Panc1 (cell line): ENCODE measurements around the gene HOXA4. TPM values are rescaled to one million over a fixed set of nuclear protein-coding genes. Genes with fewer than 3 reads are reported as not detected.

Experiments
- ATAC-seq: fragments of 200-7000 bp; cut with Tn5 transposase; 2 replicates; pipeline ENCODE4 v1.9.1; 2020; ENCODE audit warnings: mild to moderate bottlenecking, moderate library complexity
- BruUV-seq: library from RNA; stranded (reverse); fragments of 400-500 nt; replicated peaks from 2 replicates; lab custom pipeline; 2021; lab: Mats Ljungman, UMichigan
- CTCF ChIA-PET: fragments of 300-600 bp; sonication (Branson Sonifier 250); formaldehyde crosslinking; loops from one replicate; lab custom pipeline; 2022; ENCODE audit warnings: antibody characterized with exemption; lab: Charles Lee
- POLR2A ChIA-PET: fragments of 300-600 bp; sonication (Branson Sonifier 250); formaldehyde crosslinking; loops from one replicate; lab custom pipeline; 2022; ENCODE audit warnings: antibody characterized with exemption; lab: Charles Lee
- DNase-seq: peaks from one replicate; pipeline ENCODE4 v3.0.0-alpha.2; 2010; ENCODE audit warnings: low read depth, low spot score
- H3K27ac ChIP-seq: 2 replicates; pipeline ENCODE4 v1.5.1; 2011; ENCODE audit warnings: mild to moderate bottlenecking, low read length, inconsistent platforms
- H3K27me3 ChIP-seq: fragments of 200-500 bp; sonication (Bioruptor generic); 2 replicates; pipeline ENCODE4 v1.6.0; 2014; ENCODE audit warnings: low read length, inconsistent platforms; ENCODE audit not compliant: control insufficient read depth, insufficient read depth
- H3K36me3 ChIP-seq: fragments of 200-500 bp; sonication (Bioruptor generic); 2 replicates; pipeline ENCODE4 v1.5.1; 2014; ENCODE audit warnings: inconsistent platforms, mild to moderate bottlenecking, low read length, moderate library complexity; ENCODE audit not compliant: control insufficient read depth, insufficient read depth
- H3K4me1 ChIP-seq: 2 replicates; pipeline ENCODE4 v1.5.1; 2011; ENCODE audit warnings: inconsistent platforms, mild to moderate bottlenecking, low read length, moderate library complexity; ENCODE audit not compliant: control insufficient read depth, insufficient read depth
- H3K4me3 ChIP-seq, 2 experiments: 2 replicates each; pipeline ENCODE4 v1.5.1; 2011 to 2012; ENCODE audit warnings: low read depth in 2 of 2, low read length in 2 of 2, mild to moderate bottlenecking in 2 of 2, inconsistent platforms in 1 of 2, moderate library complexity in 1 of 2
- H3K9me3 ChIP-seq: fragments of 200-500 bp; sonication (Bioruptor generic); 2 replicates; pipeline ENCODE4 v1.5.1; 2014; ENCODE audit warnings: low read depth, mild to moderate bottlenecking, inconsistent platforms, low read length, moderate library complexity; ENCODE audit not compliant: control insufficient read depth, insufficient read depth
- POLR2AphosphoS5 ChIP-seq: IDR thresholded peaks from 2 replicates; pipeline ENCODE4 v1.6.1; 2012; ENCODE audit warnings: mild to moderate bottlenecking, low read depth, low read length, moderate library complexity
- SIN3A ChIP-seq: IDR thresholded peaks from 2 replicates; pipeline ENCODE4 v1.6.1; 2012; ENCODE audit warnings: low read depth, mild to moderate bottlenecking, low read length, moderate library complexity, borderline replicate concordance; ENCODE audit not compliant: insufficient read depth
- TCF7L2 ChIP-seq: IDR thresholded peaks from 2 replicates; pipeline ENCODE4 v1.6.1; 2011; ENCODE audit warnings: mild to moderate bottlenecking, low read depth, low read length, inconsistent platforms
- in situ Hi-C: cut with HindIII; loops from 2 replicates; pipeline ENCODE4 v1.10.0; 2016; ENCODE audit warnings: low sequenced_read_pairs, low pct_unique_long_range_greater_than_20kb
- intact Hi-C: fragments of 100-400 bp; cut with micrococcal nuclease; formaldehyde crosslinking; loops from one replicate; pipeline ENCODE4 v1.10.0; 2022; ENCODE audit not compliant: unreplicated experiment
- total RNA-seq: library from RNA; stranded (reverse); gene quantifications from one replicate; pipeline ENCODE4 v1.2.1, GENCODE V29; 2021; ENCODE audit not compliant: unreplicated experiment
- TF ChIP-seq, protein P1 (sequence below), 2 experiments: IDR thresholded peaks; 2 replicates each; pipeline ENCODE4 v1.6.1; 2011 to 2012; ENCODE audit warnings: low read depth in 2 of 2, control low read depth in 1 of 2, low read length in 1 of 2, mild to moderate bottlenecking in 1 of 2, moderate library complexity in 1 of 2; ENCODE audit not compliant: insufficient read depth in 1 of 2
- TF ChIP-seq, protein P2 (sequence below): fragments of 450-650 bp; IDR thresholded peaks from 2 replicates; pipeline ENCODE4 v1.5.1; 2017; ENCODE audit warnings: mild to moderate bottlenecking

HOXA4 gene
- total RNA-seq, 1 experiment from 2014 or later, result 0.39 TPM

GRCh38 chr7:27118580-27118979, 12.0 kb downstream of the HOXA4 start:
- DNase-seq (no peak), ATAC-seq (no peak)
- Histone ChIP-seq H3K9me3 (no peaks in the 10 kb centered on the region), H3K4me1 (peaks cover 63% of the 10 kb centered on the region), H3K4me3 (peak overlapping the region; percentile 60 to 92; a peak in 3 of 4 replicates), H3K27ac (peak overlapping the region; percentile 99), H3K36me3 (no peaks in the 10 kb centered on the region), H3K27me3 (no peaks in the 10 kb centered on the region)
- POLR2A ChIA-PET, result interaction anchor here (1.1 kb wide), 2 partner anchors 20 to 262 kb away, joined by 3 to 4 read pairs; no protein-coding TSS in a partner anchor
- no TSS peak for BruUV-seq
- CTCF ChIA-PET, result no interaction called here
- in situ Hi-C loops, result no loop called here
- TF ChIP-seq, protein P1, sequence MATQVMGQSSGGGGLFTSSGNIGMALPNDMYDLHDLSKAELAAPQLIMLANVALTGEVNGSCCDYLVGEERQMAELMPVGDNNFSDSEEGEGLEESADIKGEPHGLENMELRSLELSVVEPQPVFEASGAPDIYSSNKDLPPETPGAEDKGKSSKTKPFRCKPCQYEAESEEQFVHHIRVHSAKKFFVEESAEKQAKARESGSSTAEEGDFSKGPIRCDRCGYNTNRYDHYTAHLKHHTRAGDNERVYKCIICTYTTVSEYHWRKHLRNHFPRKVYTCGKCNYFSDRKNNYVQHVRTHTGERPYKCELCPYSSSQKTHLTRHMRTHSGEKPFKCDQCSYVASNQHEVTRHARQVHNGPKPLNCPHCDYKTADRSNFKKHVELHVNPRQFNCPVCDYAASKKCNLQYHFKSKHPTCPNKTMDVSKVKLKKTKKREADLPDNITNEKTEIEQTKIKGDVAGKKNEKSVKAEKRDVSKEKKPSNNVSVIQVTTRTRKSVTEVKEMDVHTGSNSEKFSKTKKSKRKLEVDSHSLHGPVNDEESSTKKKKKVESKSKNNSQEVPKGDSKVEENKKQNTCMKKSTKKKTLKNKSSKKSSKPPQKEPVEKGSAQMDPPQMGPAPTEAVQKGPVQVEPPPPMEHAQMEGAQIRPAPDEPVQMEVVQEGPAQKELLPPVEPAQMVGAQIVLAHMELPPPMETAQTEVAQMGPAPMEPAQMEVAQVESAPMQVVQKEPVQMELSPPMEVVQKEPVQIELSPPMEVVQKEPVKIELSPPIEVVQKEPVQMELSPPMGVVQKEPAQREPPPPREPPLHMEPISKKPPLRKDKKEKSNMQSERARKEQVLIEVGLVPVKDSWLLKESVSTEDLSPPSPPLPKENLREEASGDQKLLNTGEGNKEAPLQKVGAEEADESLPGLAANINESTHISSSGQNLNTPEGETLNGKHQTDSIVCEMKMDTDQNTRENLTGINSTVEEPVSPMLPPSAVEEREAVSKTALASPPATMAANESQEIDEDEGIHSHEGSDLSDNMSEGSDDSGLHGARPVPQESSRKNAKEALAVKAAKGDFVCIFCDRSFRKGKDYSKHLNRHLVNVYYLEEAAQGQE (IDR thresholded peaks at IDR 0.05; ENCODE audit: insufficient read depth in 1 of 2, low read depth in 2 of 2, low read length in 1 of 2), result 0 out of 4 replicates have a peak, but pooled peaks of 1 of the 2 experiments have one; percentile 13
- TF ChIP-seq, protein P2, sequence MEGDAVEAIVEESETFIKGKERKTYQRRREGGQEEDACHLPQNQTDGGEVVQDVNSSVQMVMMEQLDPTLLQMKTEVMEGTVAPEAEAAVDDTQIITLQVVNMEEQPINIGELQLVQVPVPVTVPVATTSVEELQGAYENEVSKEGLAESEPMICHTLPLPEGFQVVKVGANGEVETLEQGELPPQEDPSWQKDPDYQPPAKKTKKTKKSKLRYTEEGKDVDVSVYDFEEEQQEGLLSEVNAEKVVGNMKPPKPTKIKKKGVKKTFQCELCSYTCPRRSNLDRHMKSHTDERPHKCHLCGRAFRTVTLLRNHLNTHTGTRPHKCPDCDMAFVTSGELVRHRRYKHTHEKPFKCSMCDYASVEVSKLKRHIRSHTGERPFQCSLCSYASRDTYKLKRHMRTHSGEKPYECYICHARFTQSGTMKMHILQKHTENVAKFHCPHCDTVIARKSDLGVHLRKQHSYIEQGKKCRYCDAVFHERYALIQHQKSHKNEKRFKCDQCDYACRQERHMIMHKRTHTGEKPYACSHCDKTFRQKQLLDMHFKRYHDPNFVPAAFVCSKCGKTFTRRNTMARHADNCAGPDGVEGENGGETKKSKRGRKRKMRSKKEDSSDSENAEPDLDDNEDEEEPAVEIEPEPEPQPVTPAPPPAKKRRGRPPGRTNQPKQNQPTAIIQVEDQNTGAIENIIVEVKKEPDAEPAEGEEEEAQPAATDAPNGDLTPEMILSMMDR, result no peak
- TF ChIP-seq POLR2AphosphoS5, result no peak
- no peak for TF ChIP-seq TCF7L2
- no peak for TF ChIP-seq SIN3A
- intact Hi-C loops, result no loop called here

DNA sequence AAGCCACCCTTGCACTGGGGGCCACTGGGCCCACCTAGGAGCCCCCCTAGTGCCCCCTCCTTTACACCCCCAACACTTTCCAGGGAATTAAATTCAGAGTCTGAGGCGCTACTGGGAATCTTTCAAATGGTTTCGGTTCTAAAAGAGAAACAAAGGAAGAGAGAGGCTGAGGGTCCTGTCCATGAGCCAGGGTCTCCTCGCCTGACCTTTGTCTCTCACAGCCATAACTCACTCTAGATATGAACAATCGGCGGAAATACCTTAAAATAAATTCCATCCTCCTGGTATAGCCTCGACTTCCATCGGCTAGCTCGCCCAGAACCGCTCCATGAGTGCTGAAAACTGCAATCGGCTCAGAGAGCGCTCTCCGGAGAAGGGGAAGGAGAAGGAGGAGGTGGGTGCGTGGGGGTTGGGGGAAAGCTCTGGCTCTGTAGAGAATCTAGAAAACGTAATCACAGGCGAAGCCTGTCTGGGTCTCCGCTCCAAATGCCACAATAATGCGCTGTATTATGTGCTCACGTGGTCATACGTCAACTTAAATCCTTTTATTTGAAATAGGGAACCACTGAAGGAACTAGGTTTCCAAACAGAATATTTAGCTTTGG, 12.6 kb downstream of the HOXA4 start:
- ATAC-seq (peak; percentile 13), DNase-seq (no peak)
- in situ Hi-C loops, result no loop called here
- CTCF ChIA-PET, result no interaction called here
- peak overlapping the region; percentile 99 for H3K27ac ChIP-seq
- BruUV-seq, result no TSS peak
- H3K36me3 ChIP-seq, result no peaks in the 10 kb centered on the region
- H3K4me3 ChIP-seq, result peak overlapping the region; percentile 60 to 92
- TF ChIP-seq, protein P1 (IDR thresholded peaks at IDR 0.05; ENCODE audit: insufficient read depth in 1 of 2, low read depth in 2 of 2, low read length in 1 of 2), result 0 out of 4 replicates have a peak, but pooled peaks of 1 of the 2 experiments have one; percentile 24
- TF ChIP-seq POLR2AphosphoS5, result no peak
- H3K27me3 ChIP-seq, result no peaks in the 10 kb centered on the region
- H3K4me1 ChIP-seq, result peaks cover 57% of the 10 kb centered on the region
- no peaks in the 10 kb centered on the region for H3K9me3 ChIP-seq
- intact Hi-C loops, result no loop called here
- POLR2A ChIA-PET, result interaction anchor here (1.1 kb wide), 1 partner anchor 261 kb away, joined by 3 read pairs; no protein-coding TSS in a partner anchor
